Fibroblast of gingiva (primary cell): ENCODE measurements around the gene P4HTM.
"Not testable (repeated sequence)": the region's sequence is repeated elsewhere in the genome, so short reads cannot be mapped to it uniquely, and the experiment has no call there.

Experiments used
- DNase-seq: peaks from one replicate; pipeline ENCODE4 v3.0.0-alpha.2; 2011; ENCODE audit warnings: low read depth

The P4HTM gene

GRCh38 chr3:49007771-49008528, 17.9 kb downstream of the P4HTM start:
- peak; percentile 92 for DNase-seq

GRCh38 chr3:49008627-49009026, 18.6 kb downstream of the P4HTM start:
- DNase-seq = not testable (repeated sequence)

GRCh38 chr3:49009396-49009795, 19.4 kb downstream of the P4HTM start:
- no peak for DNase-seq

- no peak for DNase-seq
Observed at GRCh38 chr3:49012441-49013017, 22.5 kb downstream of the P4HTM start.

GRCh38 chr3:49013113-49013737, 23.2 kb downstream of the P4HTM start:
- no peak for DNase-seq

GRCh38 chr3:49013738-49014660, 24.0 kb downstream of the P4HTM start:
- DNase-seq = no peak

- no peak for DNase-seq
Observed at GRCh38 chr3:49015072-49015471, 25.0 kb downstream of the P4HTM start.

- no peak for DNase-seq
Observed at GRCh38 chr3:49015765-49016164, 25.7 kb downstream of the P4HTM start.

- DNase-seq = no peak
Observed at GRCh38 chr3:49016414-49017228, 26.6 kb downstream of the P4HTM start.

GRCh38 chr3:49017229-49017970, 27.4 kb downstream of the P4HTM start:
- DNase-seq = no peak

- peak; percentile 54 for DNase-seq
Observed at GRCh38 chr3:49017971-49018706, 28.1 kb downstream of the P4HTM start, which contains the start of gene DALRD3. Gene DALRD3 (minus strand): TSS chr3:49018580. CDS start chr3:49018564, 16 bp downstream.

- DNase-seq = no peak
Observed at GRCh38 chr3:49018707-49019006, 28.6 kb downstream of the P4HTM start.

GRCh38 chr3:49019941-49020329, 29.9 kb downstream of the P4HTM start:
- peak; percentile 34 for DNase-seq

GRCh38 chr3:49020330-49021212, 30.5 kb downstream of the P4HTM start:
- DNase-seq = no peak

GRCh38 chr3:49021213-49021812, 31.3 kb downstream of the P4HTM start:
- peak; percentile 97 for DNase-seq

- peak; percentile 95 for DNase-seq
Observed at GRCh38 chr3:49021813-49022687, 32.0 kb downstream of the P4HTM start, which contains the start of gene NDUFAF3. Gene NDUFAF3 (plus strand): TSS chr3:49022121. CDS start chr3:49022145, 24 bp downstream.

- no peak for DNase-seq
Observed at GRCh38 chr3:49022688-49023171, 32.7 kb downstream of the P4HTM start.
